Natural killer cell (primary cell): Measurements from ENCODE around the gene MKKS. TPM values are rescaled to one million over a fixed set of nuclear protein-coding genes. Genes with fewer than 3 reads are reported as not detected.

Experiments used
- ATAC-seq, 3 donors: fragments of 150-1000 bp in 2 of 3; fragments of 200-7000 bp in 1 of 3; cut with Tn5 transposase; 1 replicate in 1 of 3; 2 replicates in 2 of 3; pipeline ENCODE4 v1.10.0; 2021; ENCODE audit warnings: mild to moderate bottlenecking in 2 of 3, moderate library complexity in 2 of 3
- DNase-seq, 2 donors: peaks; one replicate each; pipeline versions ENCODE4 v3.0.0 to v3.0.0-alpha.2; 2013 to 2021; ENCODE audit warnings: mixed read lengths in 1 of 2
- H3K27ac ChIP-seq: one replicate; pipeline ENCODE4 v1.5.1; 2013; ENCODE audit warnings: mild to moderate bottlenecking, low read length
- H3K27me3 ChIP-seq: one replicate; pipeline ENCODE4 v1.6.1; 2013; ENCODE audit warnings: low read length; ENCODE audit not compliant: control insufficient read depth, insufficient read depth
- H3K36me3 ChIP-seq: one replicate; pipeline ENCODE4 v1.6.1; 2013; ENCODE audit warnings: low read length; ENCODE audit not compliant: control insufficient read depth, insufficient read depth
- H3K4me1 ChIP-seq: one replicate; pipeline ENCODE4 v1.6.1; 2013; ENCODE audit warnings: low read length; ENCODE audit not compliant: control insufficient read depth, insufficient read depth
- H3K4me3 ChIP-seq: one replicate; pipeline ENCODE4 v1.5.1; 2013; ENCODE audit warnings: low read length
- H3K9me3 ChIP-seq: one replicate; pipeline ENCODE4 v1.6.1; 2013; ENCODE audit warnings: low read length; ENCODE audit not compliant: control insufficient read depth, insufficient read depth
- H3K27ac Mint-ChIP-seq, 2 donors: one replicate each; pipeline ENCODE4 v1.8.0; 2022; ENCODE audit warnings: mild to moderate bottlenecking in 2 of 2, mixed read lengths in 2 of 2, moderate library complexity in 1 of 2
- H3K27me3 Mint-ChIP-seq, 2 donors: one replicate each; pipeline ENCODE4 v1.8.0; 2022; ENCODE audit warnings: low read depth in 2 of 2, mixed read lengths in 2 of 2
- H3K36me3 Mint-ChIP-seq: one replicate; pipeline ENCODE4 v1.8.0; 2022; ENCODE audit warnings: mixed read lengths
- H3K4me1 Mint-ChIP-seq, 2 donors: one replicate each; pipeline ENCODE4 v1.8.0; 2022; ENCODE audit warnings: mixed read lengths in 2 of 2
- H3K4me3 Mint-ChIP-seq: one replicate; pipeline ENCODE4 v1.8.0; 2022; ENCODE audit warnings: mild to moderate bottlenecking, moderate library complexity, mixed read lengths
- H3K9me3 Mint-ChIP-seq, 2 donors: one replicate each; pipeline ENCODE4 v1.8.0; 2022; ENCODE audit warnings: mixed read lengths in 2 of 2
- CTCF ChIP-seq: fragments of 200-600 bp; IDR thresholded peaks from one replicate; pipeline ENCODE4 v1.8.0; 2022; ENCODE audit warnings: antibody characterized with exemption
- WGBS: methylation state at CpG from one replicate; pipeline ENCODE4 v1.1.7; 2013; ENCODE audit warnings: missing lambda C conversion rate; ENCODE audit not compliant: insufficient coverage; 5-methylcytosine and 5-hydroxymethylcytosine counted together
- intact Hi-C: fragments of 100-400 bp; cut with micrococcal nuclease; formaldehyde crosslinking; loops from one replicate; pipeline ENCODE4 v1.14.2; 2022
- total RNA-seq, 4 donors: library from RNA; stranded (reverse); fragments of 120-200 nt in 1 of 4; gene quantifications; one replicate each; pipeline versions ENCODE4 v1.2.3 to v1.2.4, GENCODE V29; 2013 to 2022

The MKKS gene
- total RNA-seq, 3 donors from 2014 or later (not counting 1 experiment from before 2014, with no cell fraction given): 3.5 to 6.2 (median 3.6) TPM

GRCh38 chr20:10474606-10475184, 40.7 kb upstream of the MKKS start:
- intact Hi-C loops: no loop called here
- H3K4me1 ChIP-seq: peaks cover 15% of the 10 kb centered on the region
- no peaks in the 10 kb centered on the region for H3K9me3 ChIP-seq
- H3K4me3 ChIP-seq: no peak overlapping the region
- Mint-ChIP-seq H3K27ac (peak overlapping the region; percentile 48 to 67), H3K4me3 (no peak overlapping the region), H3K4me1 (peaks cover 23 to 26% of the 10 kb centered on the region in 2 donors), H3K9me3 (no peaks in the 10 kb centered on the region), H3K36me3 (no peaks in the 10 kb centered on the region), H3K27me3 (no peaks in the 10 kb centered on the region)
- no peaks in the 10 kb centered on the region for H3K36me3 ChIP-seq
- WGBS: 82% methylated on average over 10 of the region's 11 CpGs
- TF ChIP-seq CTCF: no peak
- H3K27ac ChIP-seq: no peak overlapping the region
- ATAC-seq (no peak), DNase-seq (no peak)
- no peaks in the 10 kb centered on the region for H3K27me3 ChIP-seq

- ATAC-seq: no peak
- H3K36me3 Mint-ChIP-seq: no peaks in the 10 kb centered on the region
- no peak for TF ChIP-seq CTCF
- Histone ChIP-seq H3K27ac (no peak overlapping the region), H3K9me3 (no peaks in the 10 kb centered on the region), H3K4me1 (peaks cover 15% of the 10 kb centered on the region), H3K36me3 (no peaks in the 10 kb centered on the region), H3K27me3 (no peaks in the 10 kb centered on the region), H3K4me3 (no peak overlapping the region)
- intact Hi-C loops: no loop called here
- WGBS: 97% methylated on average over 2 of the region's 2 CpGs
- no peaks in the 10 kb centered on the region for H3K9me3 Mint-ChIP-seq
- H3K4me1 Mint-ChIP-seq: peaks cover 26 to 28% of the 10 kb centered on the region in 2 donors
- H3K4me3 Mint-ChIP-seq: no peak overlapping the region
- H3K27ac Mint-ChIP-seq: no peak overlapping the region
- no peak for DNase-seq
- H3K27me3 Mint-ChIP-seq: no peaks in the 10 kb centered on the region
Measured at GRCh38 chr20:10472871-10473270, 38.8 kb upstream of the MKKS start.

GRCh38 chr20:10470276-10470675, 36.3 kb upstream of the MKKS start:
- H3K4me3 ChIP-seq: no peak overlapping the region
- no peaks in the 10 kb centered on the region for H3K27me3 Mint-ChIP-seq
- H3K36me3 ChIP-seq: no peaks in the 10 kb centered on the region
- H3K4me1 ChIP-seq: peaks cover 9% of the 10 kb centered on the region
- no peak for TF ChIP-seq CTCF
- H3K9me3 ChIP-seq: no peaks in the 10 kb centered on the region
- peaks cover 20 to 21% of the 10 kb centered on the region in 2 donors for H3K4me1 Mint-ChIP-seq
- WGBS: 98% methylated on average over 6 of the region's 6 CpGs
- no peak overlapping the region for H3K4me3 Mint-ChIP-seq
- no peaks in the 10 kb centered on the region for H3K36me3 Mint-ChIP-seq
- H3K27me3 ChIP-seq: no peaks in the 10 kb centered on the region
- H3K9me3 Mint-ChIP-seq: no peaks in the 10 kb centered on the region
- intact Hi-C loops: no loop called here
- ATAC-seq (no peak), DNase-seq (no peak)
- no peak overlapping the region for H3K27ac ChIP-seq
- peak overlapping the region in 1 of 2 donors; percentile 70 for H3K27ac Mint-ChIP-seq

GRCh38 chr20:10469599-10469998, 35.6 kb upstream of the MKKS start:
- H3K4me3 ChIP-seq: no peak overlapping the region
- H3K27ac ChIP-seq: no peak overlapping the region
- H3K27me3 ChIP-seq: no peaks in the 10 kb centered on the region
- no peaks in the 10 kb centered on the region for H3K9me3 ChIP-seq
- DNase-seq: peak in 1 of 2 donors; percentile 65
- H3K36me3 ChIP-seq: no peaks in the 10 kb centered on the region
- no peak overlapping the region for H3K4me3 Mint-ChIP-seq
- ATAC-seq: peak; percentile 76 to 92 (median 91)
- H3K4me1 ChIP-seq: peaks cover 2% of the 10 kb centered on the region
- no peaks in the 10 kb centered on the region for H3K36me3 Mint-ChIP-seq
- peak overlapping the region in 1 of 2 donors; percentile 70 for H3K27ac Mint-ChIP-seq
- H3K9me3 Mint-ChIP-seq: no peaks in the 10 kb centered on the region
- H3K4me1 Mint-ChIP-seq: peaks cover 13 to 14% of the 10 kb centered on the region in 2 donors
- no peaks in the 10 kb centered on the region for H3K27me3 Mint-ChIP-seq
- peak; percentile 69 for TF ChIP-seq CTCF
- intact Hi-C loops: loop anchor here (1.0 to 5.0 kb wide), 3 partner anchors 67 to 203 kb away; partner anchors contain the start of gene JAG1
- 33% methylated on average over 7 of the region's 7 CpGs for WGBS
